GM21367 (cell line): ENCODE measurements around the gene PSAP.

Experiments
- ATAC-seq: cut with Tn5 transposase; IDR thresholded peaks from one replicate; pipeline ENCODE4 v1.9.1; 2021; ENCODE audit not compliant: unreplicated experiment

Gene PSAP

DNA sequence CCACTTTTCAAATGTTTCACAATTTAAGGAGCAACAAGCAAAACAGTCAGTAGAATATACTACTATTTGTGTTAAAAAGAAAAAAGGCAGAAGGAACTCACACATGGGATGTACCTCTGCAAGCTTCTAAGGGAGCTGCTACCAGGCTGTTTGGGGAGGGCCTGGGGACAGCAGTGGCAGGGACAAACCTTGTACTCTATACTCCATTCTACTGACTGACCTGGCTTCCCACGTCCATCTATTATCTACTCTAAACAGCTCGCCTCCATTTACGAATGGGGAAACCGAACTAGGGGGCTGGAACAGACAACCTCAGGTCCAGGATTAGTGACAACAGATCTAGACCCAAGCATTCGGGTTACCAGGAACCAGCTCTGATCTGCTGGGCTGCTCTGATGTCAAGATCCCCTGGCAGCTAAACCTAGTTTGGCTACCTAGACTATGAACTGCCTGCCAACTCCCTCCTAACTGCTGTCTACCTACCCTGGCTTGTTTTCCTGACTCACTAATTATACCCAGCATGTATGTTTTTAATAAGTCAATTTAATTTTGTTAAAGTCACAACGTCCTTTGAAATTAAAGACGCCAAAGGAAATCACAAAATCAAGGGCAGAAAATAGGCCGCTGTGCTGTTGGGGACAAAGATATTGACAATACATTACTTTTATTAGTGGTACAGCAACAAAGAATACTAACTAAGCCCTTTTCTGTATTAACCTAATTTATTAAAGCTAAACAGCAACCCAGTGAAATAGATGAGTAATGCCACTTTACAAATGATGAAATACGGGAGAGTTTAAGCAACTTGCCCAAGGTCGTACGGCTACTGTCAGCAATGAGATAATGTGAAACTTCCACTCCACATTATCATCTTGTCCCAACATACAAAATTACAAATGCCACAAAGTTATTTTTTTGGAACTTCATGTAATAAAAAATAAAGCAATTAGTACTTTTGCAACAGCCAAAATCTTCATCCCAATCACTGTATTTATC, 5.3 kb downstream of the PSAP start:
- no peak for ATAC-seq

- ATAC-seq = no peak
These were observed 6.4 kb downstream of the PSAP start for GRCh38 chr10:71844695-71845094.

DNA sequence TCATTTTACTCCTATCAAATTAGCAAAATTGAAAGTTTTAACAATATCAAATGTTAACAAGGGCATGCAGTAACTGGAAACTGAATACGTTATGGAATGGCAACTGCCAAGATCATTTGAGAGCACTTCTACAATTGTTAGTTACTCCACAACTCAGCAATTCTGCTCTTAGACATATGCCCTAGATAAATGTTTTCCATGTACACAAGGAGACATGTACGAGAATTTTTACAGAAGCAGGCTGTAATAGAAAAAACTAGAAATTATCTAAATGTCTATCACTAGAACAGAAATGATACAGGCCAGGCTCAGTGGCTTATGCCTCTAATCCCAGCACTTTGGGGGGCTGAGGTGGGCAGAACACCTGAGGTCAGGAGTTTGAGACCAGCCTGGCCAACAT, 7.0 kb downstream of the PSAP start:
- no peak for ATAC-seq

DNA sequence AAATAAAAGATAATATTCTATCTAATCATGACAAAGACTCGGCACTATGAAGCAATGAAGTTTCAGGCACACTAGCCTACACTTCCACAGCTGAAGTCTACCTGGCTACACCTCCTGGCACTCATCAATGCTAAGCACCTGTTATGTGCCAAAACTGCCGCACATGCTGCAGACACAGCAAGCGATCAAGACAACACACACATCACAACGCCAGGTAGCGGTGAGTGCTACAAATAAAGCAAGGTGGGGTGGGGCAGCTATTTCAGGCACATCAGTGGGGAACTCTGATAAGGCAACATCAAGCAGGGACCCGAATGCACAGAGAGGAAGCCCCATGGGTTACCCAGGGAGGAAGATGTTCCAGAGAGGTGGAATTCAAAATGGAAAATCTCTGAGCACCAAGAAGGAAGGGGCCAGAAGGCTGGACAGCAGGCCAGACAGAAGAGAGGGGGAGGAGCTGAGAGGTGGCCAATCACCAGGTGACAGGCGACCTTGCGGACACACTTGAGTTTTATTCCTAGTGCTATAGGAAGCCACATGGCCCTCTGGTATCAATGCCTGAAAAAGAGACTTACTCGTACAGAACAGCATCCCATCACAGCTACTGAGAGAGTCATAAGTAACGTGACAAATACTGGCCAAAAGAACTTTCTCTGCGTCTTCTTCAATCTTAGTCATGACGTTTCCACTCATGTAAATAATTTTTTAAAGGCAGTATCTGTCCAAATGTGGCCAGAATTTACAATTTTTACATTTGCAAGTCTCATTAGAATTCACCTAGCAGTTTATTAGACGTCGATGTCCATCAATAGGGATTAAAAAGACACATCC, 8.0 kb downstream of the PSAP start:
- ATAC-seq = no peak

DNA sequence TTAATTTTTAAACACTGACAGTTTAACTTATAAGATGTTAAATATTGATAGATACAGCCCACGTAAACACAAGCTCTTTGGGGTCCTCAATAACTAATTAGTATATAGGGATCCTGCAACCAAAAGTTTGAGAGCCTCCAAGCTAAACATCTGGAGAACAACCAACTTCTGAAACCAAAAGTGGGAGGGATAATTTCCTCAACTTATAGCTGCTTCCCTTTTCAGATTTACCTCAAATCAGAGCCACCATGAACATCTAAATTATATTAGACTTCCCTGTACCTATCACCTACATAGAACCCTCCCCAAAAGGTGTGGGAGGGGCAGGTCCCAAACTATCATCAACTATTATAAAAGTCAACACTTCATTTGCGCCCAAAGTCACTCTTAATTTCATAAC, 8.6 kb downstream of the PSAP start:
- ATAC-seq = no peak

- ATAC-seq = no peak
These were observed 10.1 kb downstream of the PSAP start for GRCh38 chr10:71840958-71841335.

DNA sequence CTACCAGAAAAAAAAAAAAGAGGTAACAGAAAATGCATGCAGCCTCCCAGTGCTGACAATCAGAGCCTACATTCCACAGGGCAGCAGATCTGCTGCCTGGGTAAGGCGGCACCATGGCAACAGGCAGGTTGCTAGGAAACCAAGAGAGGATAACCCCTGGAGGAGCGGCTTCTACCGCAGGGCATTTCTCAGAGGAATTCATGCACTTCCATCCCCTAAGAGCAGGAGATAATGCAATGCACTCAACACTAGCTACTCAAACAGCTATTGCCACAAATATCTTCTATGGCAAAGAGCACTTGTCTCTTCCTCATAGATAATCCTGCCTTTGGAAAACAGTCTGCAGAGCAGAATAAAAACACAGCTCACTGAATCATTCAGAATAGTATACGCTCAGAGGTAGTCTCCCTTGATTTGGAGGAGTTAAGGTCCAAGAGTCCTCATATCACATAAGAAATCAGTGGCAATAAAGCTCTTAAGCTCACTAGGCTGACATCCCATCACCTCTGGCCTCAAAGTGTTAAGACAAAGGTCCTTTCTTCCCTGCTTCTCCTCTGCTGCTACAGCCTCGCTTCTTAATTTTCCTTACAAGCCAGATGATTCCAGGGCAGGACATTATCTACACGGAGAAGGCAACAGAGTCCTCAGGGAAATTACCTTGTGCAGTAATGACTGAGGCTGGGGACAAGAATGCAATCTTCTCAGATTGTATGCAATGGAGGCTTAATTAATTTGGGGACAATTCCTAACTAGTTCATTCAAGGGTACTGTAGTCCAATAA, 10.7 kb downstream of the PSAP start:
- ATAC-seq = no peak

GRCh38 chr10:71838264-71839211, 12.5 kb downstream of the PSAP start:
- ATAC-seq = no peak

DNA sequence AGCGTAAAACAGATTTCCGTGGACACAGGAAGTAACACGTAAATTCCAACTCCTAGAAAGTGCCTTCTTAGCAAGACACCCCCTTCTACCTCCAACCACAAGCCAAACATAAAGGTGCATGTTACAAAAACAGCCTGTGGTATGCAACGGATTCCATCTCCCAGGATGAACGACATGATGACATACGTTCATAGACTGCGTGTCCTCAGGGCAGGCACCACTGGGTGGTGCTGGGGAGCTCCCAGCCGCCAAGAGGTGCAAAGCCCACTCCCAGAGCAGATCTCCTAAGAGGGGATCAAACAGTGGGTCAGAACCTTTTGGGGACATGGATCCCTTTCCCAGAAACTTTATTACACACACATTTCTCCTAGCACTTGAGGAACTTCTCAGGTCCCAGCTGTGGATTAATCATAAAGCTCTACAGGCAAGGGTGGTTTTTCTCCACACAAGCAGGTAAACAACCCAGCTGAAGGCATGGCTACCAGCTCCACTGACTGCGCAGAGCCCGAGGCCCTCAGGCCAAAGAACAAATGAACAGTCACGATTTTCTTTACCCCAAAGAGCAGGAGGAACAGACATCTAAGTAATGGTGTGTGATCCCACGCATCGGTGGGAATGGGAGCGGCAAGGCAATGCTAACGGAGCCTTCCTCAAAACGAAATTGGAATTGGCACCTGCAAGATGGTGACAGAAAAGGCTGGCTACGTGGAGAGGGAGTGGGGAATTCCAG, 13.8 kb downstream of the PSAP start:
- no peak for ATAC-seq

- peak; percentile 15 for ATAC-seq
These were observed 14.5 kb downstream of the PSAP start for GRCh38 chr10:71836596-71836974.

DNA sequence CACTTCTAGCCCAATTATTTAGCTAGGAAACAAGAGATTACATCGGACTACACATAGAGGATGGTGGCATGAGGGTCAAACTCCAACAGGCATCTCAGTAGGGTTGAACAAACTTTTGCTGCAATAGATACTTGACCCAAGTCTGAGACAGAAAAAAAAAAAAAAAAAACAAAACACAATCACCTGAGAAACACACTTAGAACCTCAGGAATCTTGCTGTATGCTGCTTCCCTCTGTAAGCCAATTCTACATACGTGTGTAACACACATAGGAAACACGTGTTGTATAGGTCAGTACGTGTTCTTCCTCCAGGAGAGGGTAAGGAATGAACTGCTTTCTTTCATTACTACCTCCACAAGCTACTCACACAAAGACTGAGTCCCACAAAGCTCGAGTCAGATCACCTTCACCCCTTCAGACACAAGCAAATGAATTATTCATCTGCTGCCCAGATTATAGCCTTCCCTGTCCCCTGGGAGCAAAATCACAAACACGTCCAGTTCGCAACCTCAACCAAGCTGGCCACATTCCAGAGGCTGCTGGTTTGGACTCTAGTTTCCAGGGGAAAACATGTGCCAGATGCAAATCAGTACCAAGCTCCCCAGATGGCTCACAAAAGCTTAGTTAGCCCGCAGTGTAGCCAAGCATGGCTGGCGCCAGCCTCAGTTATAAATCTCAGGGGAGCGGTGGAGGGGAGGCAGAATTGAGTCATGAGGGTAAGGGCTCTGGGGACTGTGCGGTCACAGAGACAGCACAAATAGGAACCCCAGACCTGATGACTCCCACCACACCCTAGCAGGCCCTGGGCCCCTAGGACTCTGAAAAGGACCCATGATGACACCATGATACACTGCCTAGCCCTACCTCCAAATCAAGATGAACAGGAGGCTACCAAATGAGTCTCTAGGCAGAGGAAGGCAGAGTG, 15.1 kb downstream of the PSAP start:
- ATAC-seq = peak; percentile 79

DNA sequence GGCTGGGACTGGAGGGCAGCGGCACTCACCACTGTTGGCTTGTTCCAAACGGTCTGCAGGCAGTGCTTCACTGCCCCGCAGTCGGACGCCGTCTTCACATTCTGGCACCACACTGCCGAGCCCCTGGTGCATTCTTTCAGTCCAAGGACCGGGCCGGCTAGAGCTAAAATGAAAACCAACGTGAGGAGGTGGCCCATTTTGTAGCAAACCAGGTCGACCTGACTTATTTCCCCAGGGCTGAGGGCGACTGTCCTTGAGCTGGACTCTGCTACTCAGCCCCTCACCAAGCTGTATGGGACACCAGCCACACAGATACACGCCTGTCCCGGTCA, 16.7 kb downstream of the PSAP start:
- ATAC-seq = no peak

- ATAC-seq = no peak
These were observed 17.4 kb downstream of the PSAP start for GRCh38 chr10:71833451-71834342.

GRCh38 chr10:71832967-71833366, 18.1 kb downstream of the PSAP start:
- no peak for ATAC-seq

GRCh38 chr10:71831646-71832552, 19.2 kb downstream of the PSAP start:
- no peak for ATAC-seq

DNA sequence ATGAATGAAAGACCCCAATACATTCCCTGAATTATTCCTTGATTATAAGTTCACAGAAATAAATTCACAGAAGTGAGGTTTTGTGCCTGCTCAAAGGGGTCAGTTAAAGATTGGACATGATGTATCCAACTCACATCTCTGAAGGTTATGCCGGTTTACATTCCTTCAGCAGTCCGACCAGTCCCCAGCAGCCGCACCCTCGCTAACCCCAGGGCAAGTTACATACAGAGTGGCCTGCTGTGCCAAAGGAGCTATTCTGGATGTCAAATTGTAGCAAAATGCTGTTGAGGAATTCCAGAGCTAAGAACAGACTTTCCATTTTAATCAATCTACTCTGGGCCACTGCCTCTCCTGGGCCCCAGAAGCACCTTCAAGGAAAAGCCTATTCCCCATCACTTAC, 20.3 kb downstream of the PSAP start:
- no peak for ATAC-seq
